ENCODE measurements around the gene SMARCAL1. TPM values are rescaled to one million over a fixed set of nuclear protein-coding genes. Genes with fewer than 3 reads are reported as not detected.

SMARCAL1 gene
- total RNA-seq, 1 experiment from 2014 or later = 22.1 TPM

DNA sequence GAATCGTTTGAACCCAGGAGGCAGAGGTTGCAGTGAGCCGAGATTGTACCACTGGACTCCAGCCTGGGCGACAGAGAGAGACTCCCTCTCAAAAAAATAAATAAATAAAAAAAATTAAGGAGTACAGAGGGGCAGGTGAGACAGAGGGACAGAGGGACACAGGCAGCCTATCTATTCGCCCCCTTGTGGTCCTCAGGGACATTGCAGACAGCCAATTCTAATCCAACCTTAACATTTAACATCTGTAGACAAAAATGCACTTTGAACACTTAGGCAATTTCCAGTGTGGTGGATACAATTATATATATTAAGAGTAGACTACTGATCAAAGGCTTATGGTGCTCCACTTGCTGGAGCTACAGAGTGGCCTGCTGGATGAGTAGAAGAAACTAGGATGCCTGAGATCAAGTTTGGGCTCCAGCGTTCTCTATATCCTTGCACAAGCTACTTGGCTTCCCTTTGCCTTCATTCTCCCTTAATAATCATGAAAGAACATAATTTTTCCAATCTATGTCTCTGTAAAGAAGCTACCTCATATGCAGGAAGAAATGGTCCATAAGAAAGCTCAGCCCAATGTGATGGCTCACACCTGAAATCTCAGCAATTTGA lies 8.2 kb upstream of the SMARCAL1 start:
- CTCF ChIA-PET = interaction anchor here (0.5 to 3.1 kb wide), 40 partner anchors 11 to 1665 kb away, joined by 3 to 29 read pairs (median 3); partner anchors contain the start of genes MARCHF4 and RUFY4
- Mint-ChIP-seq H3K9me3 (ENCODE audit: unreplicated experiment) (peaks cover 10% of the 10 kb centered on the region), H3K27ac (ENCODE audit: low read depth, unreplicated experiment) (no peak overlapping the region), H3K4me1 (ENCODE audit: insufficient read depth, unreplicated experiment) (no peaks in the 10 kb centered on the region), H3K36me3 (ENCODE audit: insufficient read depth, unreplicated experiment) (no peaks in the 10 kb centered on the region), H3K27me3 (ENCODE audit: insufficient read depth, unreplicated experiment) (peaks cover 31% of the 10 kb centered on the region), H3K4me3 (ENCODE audit: unreplicated experiment) (no peak overlapping the region)
- peak; percentile 56 for DNase-seq (ENCODE audit: unreplicated experiment)
- POLR2A ChIA-PET = interaction anchor here (0.7 to 0.9 kb wide), 4 partner anchors 94 to 427 kb away, joined by 3 to 5 read pairs (median 4); partner anchors contain the start of gene RPL37A
- no TSS peak for BruUV-seq (replicated peaks)
- TF ChIP-seq, protein P1, sequence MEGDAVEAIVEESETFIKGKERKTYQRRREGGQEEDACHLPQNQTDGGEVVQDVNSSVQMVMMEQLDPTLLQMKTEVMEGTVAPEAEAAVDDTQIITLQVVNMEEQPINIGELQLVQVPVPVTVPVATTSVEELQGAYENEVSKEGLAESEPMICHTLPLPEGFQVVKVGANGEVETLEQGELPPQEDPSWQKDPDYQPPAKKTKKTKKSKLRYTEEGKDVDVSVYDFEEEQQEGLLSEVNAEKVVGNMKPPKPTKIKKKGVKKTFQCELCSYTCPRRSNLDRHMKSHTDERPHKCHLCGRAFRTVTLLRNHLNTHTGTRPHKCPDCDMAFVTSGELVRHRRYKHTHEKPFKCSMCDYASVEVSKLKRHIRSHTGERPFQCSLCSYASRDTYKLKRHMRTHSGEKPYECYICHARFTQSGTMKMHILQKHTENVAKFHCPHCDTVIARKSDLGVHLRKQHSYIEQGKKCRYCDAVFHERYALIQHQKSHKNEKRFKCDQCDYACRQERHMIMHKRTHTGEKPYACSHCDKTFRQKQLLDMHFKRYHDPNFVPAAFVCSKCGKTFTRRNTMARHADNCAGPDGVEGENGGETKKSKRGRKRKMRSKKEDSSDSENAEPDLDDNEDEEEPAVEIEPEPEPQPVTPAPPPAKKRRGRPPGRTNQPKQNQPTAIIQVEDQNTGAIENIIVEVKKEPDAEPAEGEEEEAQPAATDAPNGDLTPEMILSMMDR (IDR thresholded peaks at IDR 0.05; ENCODE audit: unreplicated experiment) = peak; percentile 82
- intact Hi-C loops (cut with micrococcal nuclease) = loop anchor here (1.0 to 2.0 kb wide), 2 partner anchors 76 to 181 kb away; no protein-coding TSS in a partner anchor

DNA sequence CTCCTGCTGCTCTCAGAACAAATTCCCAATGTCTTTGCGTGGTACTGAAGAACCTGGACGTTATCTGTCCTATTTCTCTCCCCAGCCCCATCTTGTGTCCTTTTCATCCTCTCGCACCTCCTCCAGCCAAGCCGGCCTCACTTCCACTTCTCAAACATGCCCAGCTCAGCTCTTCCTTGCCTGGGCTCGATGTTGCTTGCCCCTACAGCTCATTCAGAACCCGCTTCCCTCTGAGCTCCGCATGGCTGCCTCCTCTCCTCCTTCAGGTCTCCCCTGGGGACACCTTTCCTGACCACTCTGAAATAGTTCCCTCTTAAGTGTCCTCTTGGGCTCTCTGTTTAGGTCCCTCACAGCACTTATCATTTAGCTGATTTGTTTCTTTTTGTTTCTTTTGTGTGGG lies 6.7 kb upstream of the SMARCAL1 start:
- Mint-ChIP-seq H3K27me3 (ENCODE audit: insufficient read depth, unreplicated experiment) (peaks cover 31% of the 10 kb centered on the region), H3K4me3 (ENCODE audit: unreplicated experiment) (no peak overlapping the region), H3K27ac (ENCODE audit: low read depth, unreplicated experiment) (no peak overlapping the region), H3K36me3 (ENCODE audit: insufficient read depth, unreplicated experiment) (no peaks in the 10 kb centered on the region), H3K9me3 (ENCODE audit: unreplicated experiment) (peaks cover 10% of the 10 kb centered on the region), H3K4me1 (ENCODE audit: insufficient read depth, unreplicated experiment) (no peaks in the 10 kb centered on the region)
- TF ChIP-seq, protein P1 (IDR thresholded peaks at IDR 0.05; ENCODE audit: unreplicated experiment) = no peak
- ChIA-PET CTCF (interaction anchor here (0.6 to 3.1 kb wide), 11 partner anchors 10 to 255 kb away, joined by 3 to 29 read pairs (median 8); partner anchors contain the start of gene MARCHF4), POLR2A (no interaction called here)
- no TSS peak for BruUV-seq (replicated peaks)
- intact Hi-C loops (cut with micrococcal nuclease) = loop anchor here (2.0 kb wide), 1 partner anchor 183 kb away; no protein-coding TSS in a partner anchor
- DNase-seq (ENCODE audit: unreplicated experiment) = no peak

DNA sequence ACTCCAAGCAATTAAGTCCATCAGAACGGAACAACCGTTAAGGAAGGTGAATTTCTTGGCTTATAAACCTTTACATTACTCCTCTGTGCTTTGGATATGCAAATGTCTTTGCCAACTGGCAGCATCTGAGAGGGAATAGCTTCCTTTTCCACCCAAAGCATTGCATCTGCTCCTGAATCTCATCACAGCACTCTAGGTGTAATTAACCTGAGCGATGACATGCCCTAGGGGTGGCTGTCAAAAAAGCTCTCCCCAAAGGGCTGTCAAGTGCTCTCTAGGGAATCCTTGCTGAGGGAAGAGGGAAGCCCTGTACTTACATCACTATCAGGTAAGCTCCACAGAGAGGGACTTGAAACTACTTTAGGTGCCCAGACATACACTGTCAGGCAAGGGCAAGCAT lies 5.5 kb upstream of the SMARCAL1 start:
- H3K4me1 Mint-ChIP-seq (ENCODE audit: insufficient read depth, unreplicated experiment) = no peaks in the 10 kb centered on the region
- TF ChIP-seq, protein P1 (IDR thresholded peaks at IDR 0.05; ENCODE audit: unreplicated experiment) = no peak
- no peaks in the 10 kb centered on the region for H3K36me3 Mint-ChIP-seq (ENCODE audit: insufficient read depth, unreplicated experiment)
- no TSS peak for BruUV-seq (replicated peaks)
- no peak for DNase-seq (ENCODE audit: unreplicated experiment)
- intact Hi-C loops (cut with micrococcal nuclease) = no loop called here
- ChIA-PET POLR2A (no interaction called here), CTCF (interaction anchor here (1.5 kb wide), 1 partner anchor 10 kb away, joined by 5 read pairs; no protein-coding TSS in a partner anchor)
- H3K27ac Mint-ChIP-seq (ENCODE audit: low read depth, unreplicated experiment) = no peak overlapping the region
- H3K4me3 Mint-ChIP-seq (ENCODE audit: unreplicated experiment) = no peak overlapping the region
- H3K27me3 Mint-ChIP-seq (ENCODE audit: insufficient read depth, unreplicated experiment) = peaks cover 31% of the 10 kb centered on the region
- H3K9me3 Mint-ChIP-seq (ENCODE audit: unreplicated experiment) = no peaks in the 10 kb centered on the region

DNA sequence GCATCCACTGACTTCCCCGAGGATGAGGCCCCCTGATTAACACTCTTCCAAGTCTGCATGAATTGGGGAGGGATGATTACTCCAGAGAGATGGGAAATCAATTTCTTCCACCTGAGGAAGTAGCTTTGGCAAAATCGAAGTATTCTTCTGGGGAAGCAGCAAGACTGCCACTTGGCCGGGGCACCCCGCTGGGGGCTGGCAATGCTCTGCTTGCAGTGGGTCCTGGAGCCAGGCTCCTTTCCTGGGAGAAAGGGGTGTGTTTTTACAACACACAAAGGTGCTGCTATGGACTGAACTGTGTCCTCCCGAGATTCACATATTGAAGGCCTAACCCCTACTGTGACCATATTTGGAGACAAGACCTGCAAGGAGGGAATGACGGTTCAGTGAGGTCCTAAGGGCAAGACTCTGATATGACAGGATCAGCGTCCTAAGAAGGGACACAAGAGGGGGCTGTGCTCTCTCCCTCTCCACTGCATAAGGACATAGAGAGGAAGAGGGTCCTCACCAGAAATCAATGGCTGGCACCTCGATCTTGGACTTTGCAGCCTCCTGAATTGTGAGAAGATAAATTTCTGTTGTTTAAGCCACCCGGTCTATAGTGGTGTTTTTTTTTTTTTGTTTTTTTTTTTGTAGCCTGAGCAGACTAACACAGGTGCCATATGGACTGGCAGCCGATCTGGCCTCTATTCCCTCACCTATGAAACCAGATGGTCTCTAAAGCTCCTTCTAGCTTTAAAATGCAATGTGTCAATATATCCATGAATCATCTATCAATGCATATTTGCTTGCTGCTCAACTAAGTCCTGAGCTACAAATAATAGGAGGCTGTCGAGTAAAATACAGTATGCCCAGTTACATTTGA lies 3.6 kb upstream of the SMARCAL1 start:
- no peaks in the 10 kb centered on the region for H3K36me3 Mint-ChIP-seq (ENCODE audit: insufficient read depth, unreplicated experiment)
- DNase-seq (ENCODE audit: unreplicated experiment) = no peak
- no peak overlapping the region for H3K4me3 Mint-ChIP-seq (ENCODE audit: unreplicated experiment)
- H3K4me1 Mint-ChIP-seq (ENCODE audit: insufficient read depth, unreplicated experiment) = no peaks in the 10 kb centered on the region
- no TSS peak for BruUV-seq (replicated peaks)
- no peak overlapping the region for H3K27ac Mint-ChIP-seq (ENCODE audit: low read depth, unreplicated experiment)
- H3K27me3 Mint-ChIP-seq (ENCODE audit: insufficient read depth, unreplicated experiment) = peaks cover 31% of the 10 kb centered on the region
- POLR2A ChIA-PET = interaction anchor here (0.5 kb wide), 1 partner anchor 13 kb away, joined by 3 read pairs; no protein-coding TSS in a partner anchor
- intact Hi-C loops (cut with micrococcal nuclease) = no loop called here
- H3K9me3 Mint-ChIP-seq (ENCODE audit: unreplicated experiment) = no peaks in the 10 kb centered on the region
- TF ChIP-seq, protein P1 (IDR thresholded peaks at IDR 0.05; ENCODE audit: unreplicated experiment) = no peak
- CTCF ChIA-PET = interaction anchor here (1.0 to 1.7 kb wide), 3 partner anchors 8 to 187 kb away, joined by 3 to 5 read pairs (median 3); no protein-coding TSS in a partner anchor

Measured in MCF 10A (cell line).